ENCODE measurements around the gene TNFRSF12A.

- TF ChIP-seq CTCF (IDR thresholded peaks at IDR 0.05), result no peak
- no peak for TF ChIP-seq POLR2A (IDR thresholded peaks at IDR 0.05)
Measured at GRCh38 chr16:3008690-3009037, 11.5 kb upstream of the TNFRSF12A start.
